Colon (tissue), 2 donors: ENCODE results near the gene DNAJC5.
"Not testable (repeated sequence)": the region's sequence is repeated elsewhere in the genome, so short reads cannot be mapped to it uniquely, and the experiment has no call there.

Source experiments
- FAIRE-seq: peaks from 2 replicates; lab custom pipeline; 2012; peaks lifted over from hg19 to GRCh38; lab: Jason Lieb, UNC
- donor health status: control.
- donor health status: control.

DNAJC5 gene

GRCh38 chr20:63968136-63968927 lies 73.4 kb downstream of the DNAJC5 start:
- no peak for FAIRE-seq

- no peak for FAIRE-seq
These were observed 74.2 kb downstream of the DNAJC5 start for GRCh38 chr20:63968928-63969760.

- no peak for FAIRE-seq
These were observed 75.2 kb downstream of the DNAJC5 start, which contains the start of gene ZNF512B for GRCh38 chr20:63969838-63970713. Gene ZNF512B (minus strand): TSS chr20:63969930. CDS start chr20:63967950, 1,980 bp downstream.

- FAIRE-seq, result no peak
These were observed 75.9 kb downstream of the DNAJC5 start for GRCh38 chr20:63970714-63971431.

- FAIRE-seq, result not testable (repeated sequence)
These were observed 77.0 kb downstream of the DNAJC5 start for GRCh38 chr20:63971960-63972311.

- FAIRE-seq, result no peak
These were observed 77.6 kb downstream of the DNAJC5 start for GRCh38 chr20:63972312-63973159.

- FAIRE-seq, result no peak
These were observed 78.2 kb downstream of the DNAJC5 start for GRCh38 chr20:63973160-63973479.

GRCh38 chr20:63973636-63974401 lies 78.9 kb downstream of the DNAJC5 start:
- FAIRE-seq, result no peak

GRCh38 chr20:63974402-63975200 lies 79.7 kb downstream of the DNAJC5 start:
- no peak for FAIRE-seq

GRCh38 chr20:63976511-63976910 lies 81.6 kb downstream of the DNAJC5 start:
- not testable (repeated sequence) for FAIRE-seq

GRCh38 chr20:63976980-63977738 lies 82.2 kb downstream of the DNAJC5 start:
- no peak for FAIRE-seq

GRCh38 chr20:63977739-63978276 lies 82.9 kb downstream of the DNAJC5 start:
- FAIRE-seq, result no peak

GRCh38 chr20:63978319-63979228 lies 83.6 kb downstream of the DNAJC5 start:
- no peak for FAIRE-seq

- FAIRE-seq, result no peak
These were observed 84.3 kb downstream of the DNAJC5 start for GRCh38 chr20:63979229-63979556.

GRCh38 chr20:63979557-63980316 lies 84.8 kb downstream of the DNAJC5 start, which contains the start of gene SAMD10:
Gene SAMD10 (minus strand): TSS chr20:63979642. CDS start chr20:63979467, 175 bp downstream.
- no peak for FAIRE-seq

- no peak for FAIRE-seq
These were observed 85.4 kb downstream of the DNAJC5 start for GRCh38 chr20:63980317-63980805.
